Fibroblast of lung (primary cell): ENCODE results near the gene MSMO1. TPM values are rescaled to one million over a fixed set of nuclear protein-coding genes. Genes with fewer than 3 reads are reported as not detected.

Experiments
- DNase-seq, 2 donors: peaks; one replicate each; pipeline versions ENCODE4 v3.0.0 to v3.0.0-alpha.2; 2010; ENCODE audit warnings: low read depth in 2 of 2
- H2AFZ ChIP-seq: 2 replicates; pipeline ENCODE4 v1.5.1; 2012; ENCODE audit warnings: low read length, control low read depth, inconsistent platforms
- H3K27ac ChIP-seq: 2 replicates; pipeline ENCODE4 v1.5.1; 2011; ENCODE audit warnings: low read length, control low read depth; ENCODE audit not compliant: insufficient read depth
- H3K27me3 ChIP-seq: 2 replicates; pipeline ENCODE4 v1.5.1; 2011; ENCODE audit warnings: mild to moderate bottlenecking, low read length; ENCODE audit not compliant: control insufficient read depth, insufficient read depth
- H3K36me3 ChIP-seq: 2 replicates; pipeline ENCODE4 v1.5.1; 2011; ENCODE audit warnings: low read length; ENCODE audit not compliant: control insufficient read depth, insufficient read depth
- H3K4me1 ChIP-seq: 2 replicates; pipeline ENCODE4 v1.5.1; 2011; ENCODE audit warnings: low read length; ENCODE audit not compliant: control insufficient read depth, insufficient read depth; ENCODE audit errors: extremely low read depth
- H3K4me2 ChIP-seq: 2 replicates; pipeline ENCODE4 v1.5.1; 2011; ENCODE audit warnings: low read length, control low read depth; ENCODE audit not compliant: insufficient read depth; ENCODE audit errors: extremely low read depth
- H3K4me3 ChIP-seq, 4 experiments: fragments of 200-600 bp in 1 of 4; sonication (generic) in 1 of 4; replicated peaks in 1 of 4; 2 replicates each; pipeline ENCODE4 v1.5.1; 2011 to 2016; ENCODE audit warnings: low read length in 4 of 4, low read depth in 3 of 4, mild to moderate bottlenecking in 3 of 4, control low read depth in 2 of 4, inconsistent platforms in 1 of 4, mixed read lengths in 1 of 4; ENCODE audit not compliant: insufficient read depth in 1 of 4; ENCODE audit errors: control extremely low read depth in 1 of 4
- H3K79me2 ChIP-seq: 2 replicates; pipeline ENCODE4 v1.5.1; 2012; ENCODE audit warnings: mild to moderate bottlenecking, low read length, inconsistent platforms; ENCODE audit not compliant: control insufficient read depth, insufficient read depth
- H3K9ac ChIP-seq: 2 replicates; pipeline ENCODE4 v1.5.1; 2011; ENCODE audit warnings: mild to moderate bottlenecking, low read length, control low read depth; ENCODE audit not compliant: insufficient read depth
- H3K9me3 ChIP-seq: 2 replicates; pipeline ENCODE4 v1.5.1; 2012; ENCODE audit warnings: low read depth, low read length; ENCODE audit not compliant: control insufficient read depth, insufficient read depth
- H4K20me1 ChIP-seq: 2 replicates; pipeline ENCODE4 v1.5.1; 2011; ENCODE audit warnings: low read length; ENCODE audit not compliant: control insufficient read depth, insufficient read depth; ENCODE audit errors: extremely low read depth
- CTCF ChIP-seq, 2 donors: IDR thresholded peaks in 1 of 2; conservative IDR thresholded peaks in 1 of 2; 1 replicate in 1 of 2; 2 replicates in 1 of 2; pipeline ENCODE4 v1.5.1; 2011 to 2012; ENCODE audit warnings: low read length in 2 of 2, control low read depth in 1 of 2, inconsistent platforms in 1 of 2, low read depth in 1 of 2, mild to moderate bottlenecking in 1 of 2
- EZH2 ChIP-seq: IDR thresholded peaks from 2 replicates; pipeline ENCODE4 v1.5.1; 2012; ENCODE audit warnings: low read length, control low read depth, mild to moderate bottlenecking; ENCODE audit errors: missing control alignments
- polyA plus RNA-seq, 2 donors: library from polyadenylated mRNA; depleted of rRNA in 1 of 2; stranded (reverse) in 1 of 2; unstranded in 1 of 2; fragments of >200 nt; gene quantifications; 2 replicates each; pipeline ENCODE4 v1.2.1, GENCODE V29; 2011 to 2012; ENCODE audit warnings: missing spikeins in 1 of 2
- total RNA-seq: library from RNA; depleted of rRNA; stranded (reverse); fragments of >200 nt; gene quantifications from 2 replicates; pipeline ENCODE4 v1.2.1, GENCODE V29; 2014

Gene MSMO1
- total and polyA plus RNA-seq, 2 donors (not counting 1 experiment from before 2014, with no cell fraction given): 328 to 743 TPM

GRCh38 chr4:165368114-165368513 lies 40.6 kb downstream of the MSMO1 start:
- no peak overlapping the region for H2AFZ ChIP-seq
- H3K4me3 ChIP-seq: no peak overlapping the region
- H3K4me1 ChIP-seq: no peaks in the 10 kb centered on the region
- H3K4me2 ChIP-seq: no peak overlapping the region
- no peak overlapping the region for H3K9ac ChIP-seq
- no peaks in the 10 kb centered on the region for H3K9me3 ChIP-seq
- H3K27ac ChIP-seq: no peak overlapping the region
- no peak for DNase-seq
- TF ChIP-seq CTCF (conservative IDR thresholded peaks at IDR 0.05 in 1 of 2, IDR thresholded peaks at IDR 0.05 in 1 of 2; ENCODE audit: low read depth in 1 of 2, low read length in 2 of 2): no peak
- TF ChIP-seq EZH2: no peak
- H4K20me1 ChIP-seq: no peaks in the 10 kb centered on the region
- H3K36me3 ChIP-seq: no peaks in the 10 kb centered on the region
- no peaks in the 10 kb centered on the region for H3K79me2 ChIP-seq
- H3K27me3 ChIP-seq: no peaks in the 10 kb centered on the region

- Histone ChIP-seq H3K79me2 (no peaks in the 10 kb centered on the region), H3K27me3 (no peaks in the 10 kb centered on the region), H4K20me1 (no peaks in the 10 kb centered on the region), H3K9me3 (no peaks in the 10 kb centered on the region), H3K9ac (no peak overlapping the region), H3K4me2 (no peak overlapping the region), H3K4me3 (no peak overlapping the region), H3K4me1 (no peaks in the 10 kb centered on the region), H2AFZ (no peak overlapping the region), H3K36me3 (no peaks in the 10 kb centered on the region), H3K27ac (no peak overlapping the region)
- DNase-seq: no peak
- TF ChIP-seq EZH2 (no peak), CTCF (conservative IDR thresholded peaks at IDR 0.05 in 1 of 2, IDR thresholded peaks at IDR 0.05 in 1 of 2; ENCODE audit: low read depth in 1 of 2, low read length in 2 of 2) (no peak)
These were observed 41.1 kb downstream of the MSMO1 start for GRCh38 chr4:165368567-165368966.

- DNase-seq: peak in 1 of 2 donors; percentile 43
- Histone ChIP-seq H3K4me2 (no peak overlapping the region), H3K27ac (no peak overlapping the region), H4K20me1 (no peaks in the 10 kb centered on the region), H3K79me2 (no peaks in the 10 kb centered on the region), H3K9ac (no peak overlapping the region), H3K9me3 (no peaks in the 10 kb centered on the region), H3K4me1 (no peaks in the 10 kb centered on the region), H3K4me3 (no peak overlapping the region), H2AFZ (no peak overlapping the region), H3K27me3 (no peaks in the 10 kb centered on the region), H3K36me3 (no peaks in the 10 kb centered on the region)
- TF ChIP-seq CTCF (conservative IDR thresholded peaks at IDR 0.05 in 1 of 2, IDR thresholded peaks at IDR 0.05 in 1 of 2; ENCODE audit: low read depth in 1 of 2, low read length in 2 of 2) (no peak), EZH2 (no peak)
These were observed 42.1 kb downstream of the MSMO1 start for GRCh38 chr4:165369522-165369921.
